Natural killer cell (primary cell): ENCODE data around the gene MAOA. TPM values are rescaled to one million over a fixed set of nuclear protein-coding genes. Genes with fewer than 3 reads are reported as not detected.
A peak's percentile ranks its signal among the peaks of the same experiment; 100 is the strongest.

Source experiments
- ATAC-seq, 3 donors: fragments of 150-1000 bp in 2 of 3; fragments of 200-7000 bp in 1 of 3; cut with Tn5 transposase; 1 replicate in 1 of 3; 2 replicates in 2 of 3; pipeline ENCODE4 v1.10.0; 2021; ENCODE audit warnings: mild to moderate bottlenecking in 2 of 3, moderate library complexity in 2 of 3
- DNase-seq, 2 donors: peaks; one replicate each; pipeline versions ENCODE4 v3.0.0 to v3.0.0-alpha.2; 2013 to 2021; ENCODE audit warnings: mixed read lengths in 1 of 2
- H3K27ac ChIP-seq: one replicate; pipeline ENCODE4 v1.5.1; 2013; ENCODE audit warnings: mild to moderate bottlenecking, low read length
- H3K27me3 ChIP-seq: one replicate; pipeline ENCODE4 v1.6.1; 2013; ENCODE audit warnings: low read length; ENCODE audit not compliant: control insufficient read depth, insufficient read depth
- H3K36me3 ChIP-seq: one replicate; pipeline ENCODE4 v1.6.1; 2013; ENCODE audit warnings: low read length; ENCODE audit not compliant: control insufficient read depth, insufficient read depth
- H3K4me1 ChIP-seq: one replicate; pipeline ENCODE4 v1.6.1; 2013; ENCODE audit warnings: low read length; ENCODE audit not compliant: control insufficient read depth, insufficient read depth
- H3K4me3 ChIP-seq: one replicate; pipeline ENCODE4 v1.5.1; 2013; ENCODE audit warnings: low read length
- H3K9me3 ChIP-seq: one replicate; pipeline ENCODE4 v1.6.1; 2013; ENCODE audit warnings: low read length; ENCODE audit not compliant: control insufficient read depth, insufficient read depth
- H3K27ac Mint-ChIP-seq, 2 donors: one replicate each; pipeline ENCODE4 v1.8.0; 2022; ENCODE audit warnings: mild to moderate bottlenecking in 2 of 2, mixed read lengths in 2 of 2, moderate library complexity in 1 of 2
- H3K27me3 Mint-ChIP-seq, 2 donors: one replicate each; pipeline ENCODE4 v1.8.0; 2022; ENCODE audit warnings: low read depth in 2 of 2, mixed read lengths in 2 of 2
- H3K36me3 Mint-ChIP-seq: one replicate; pipeline ENCODE4 v1.8.0; 2022; ENCODE audit warnings: mixed read lengths
- H3K4me1 Mint-ChIP-seq, 2 donors: one replicate each; pipeline ENCODE4 v1.8.0; 2022; ENCODE audit warnings: mixed read lengths in 2 of 2
- H3K4me3 Mint-ChIP-seq: one replicate; pipeline ENCODE4 v1.8.0; 2022; ENCODE audit warnings: mild to moderate bottlenecking, moderate library complexity, mixed read lengths
- H3K9me3 Mint-ChIP-seq, 2 donors: one replicate each; pipeline ENCODE4 v1.8.0; 2022; ENCODE audit warnings: mixed read lengths in 2 of 2
- WGBS: methylation state at CpG from one replicate; pipeline ENCODE4 v1.1.7; 2013; ENCODE audit warnings: missing lambda C conversion rate; ENCODE audit not compliant: insufficient coverage; 5-methylcytosine and 5-hydroxymethylcytosine counted together
- intact Hi-C: fragments of 100-400 bp; cut with micrococcal nuclease; formaldehyde crosslinking; loops from one replicate; pipeline ENCODE4 v1.14.2; 2022
- total RNA-seq, 4 donors: library from RNA; stranded (reverse); fragments of 120-200 nt in 1 of 4; gene quantifications; one replicate each; pipeline versions ENCODE4 v1.2.3 to v1.2.4, GENCODE V29; 2013 to 2022
- TF ChIP-seq, protein P1 (sequence below): fragments of 200-600 bp; IDR thresholded peaks from one replicate; pipeline ENCODE4 v1.8.0; 2022; ENCODE audit warnings: antibody characterized with exemption

Gene MAOA
- under 1 TPM in 1 of 3 donors, not detected in 2; 0.05 TPM for total RNA-seq
- 0.05 TPM for total RNA-seq (2013)

DNA sequence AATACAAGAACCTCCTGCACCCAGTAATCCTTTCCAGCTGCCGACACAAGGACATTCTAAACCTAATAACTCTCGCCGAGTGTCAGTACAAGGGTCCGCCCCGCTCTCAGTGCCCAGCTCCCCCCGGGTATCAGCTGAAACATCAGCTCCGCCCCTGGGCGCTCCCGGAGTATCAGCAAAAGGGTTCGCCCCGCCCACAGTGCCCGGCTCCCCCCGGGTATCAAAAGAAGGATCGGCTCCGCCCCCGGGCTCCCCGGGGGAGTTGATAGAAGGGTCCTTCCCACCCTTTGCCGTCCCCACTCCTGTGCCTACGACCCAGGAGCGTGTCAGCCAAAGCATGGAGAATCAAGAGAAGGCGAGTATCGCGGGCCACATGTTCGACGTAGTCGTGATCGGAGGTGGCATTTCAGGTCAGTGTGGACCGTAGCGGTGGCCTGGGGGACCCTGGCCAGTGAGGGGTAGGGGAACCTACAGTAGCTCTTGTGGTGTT, at the start of gene MAOA:
Gene MAOA (plus strand): TSS at position 295 of the 490 bp plus-strand sequence. CDS start 43 bp downstream, at position 338.
- Mint-ChIP-seq H3K4me3 (peak within 1 kb of the TSS; percentile 91), H3K36me3 (no peaks in the 10 kb centered on the region), H3K9me3 (no peaks in the 10 kb centered on the region), H3K4me1 (peaks cover 8 to 15% of the 10 kb centered on the region in 2 donors), H3K27ac (peak within 1 kb of the TSS in 1 of 2 donors; percentile 68), H3K27me3 (peaks cover 0 to 13% of the 10 kb centered on the region in 2 donors)
- intact Hi-C loops = no loop called here
- Histone ChIP-seq H3K36me3 (no peaks in the 10 kb centered on the region), H3K9me3 (no peaks in the 10 kb centered on the region), H3K27ac (no peak within 1 kb of the TSS), H3K27me3 (peaks cover 6% of the 10 kb centered on the region), H3K4me3 (peak within 1 kb of the TSS; percentile 60), H3K4me1 (peaks cover 15% of the 10 kb centered on the region)
- TF ChIP-seq, protein P1, sequence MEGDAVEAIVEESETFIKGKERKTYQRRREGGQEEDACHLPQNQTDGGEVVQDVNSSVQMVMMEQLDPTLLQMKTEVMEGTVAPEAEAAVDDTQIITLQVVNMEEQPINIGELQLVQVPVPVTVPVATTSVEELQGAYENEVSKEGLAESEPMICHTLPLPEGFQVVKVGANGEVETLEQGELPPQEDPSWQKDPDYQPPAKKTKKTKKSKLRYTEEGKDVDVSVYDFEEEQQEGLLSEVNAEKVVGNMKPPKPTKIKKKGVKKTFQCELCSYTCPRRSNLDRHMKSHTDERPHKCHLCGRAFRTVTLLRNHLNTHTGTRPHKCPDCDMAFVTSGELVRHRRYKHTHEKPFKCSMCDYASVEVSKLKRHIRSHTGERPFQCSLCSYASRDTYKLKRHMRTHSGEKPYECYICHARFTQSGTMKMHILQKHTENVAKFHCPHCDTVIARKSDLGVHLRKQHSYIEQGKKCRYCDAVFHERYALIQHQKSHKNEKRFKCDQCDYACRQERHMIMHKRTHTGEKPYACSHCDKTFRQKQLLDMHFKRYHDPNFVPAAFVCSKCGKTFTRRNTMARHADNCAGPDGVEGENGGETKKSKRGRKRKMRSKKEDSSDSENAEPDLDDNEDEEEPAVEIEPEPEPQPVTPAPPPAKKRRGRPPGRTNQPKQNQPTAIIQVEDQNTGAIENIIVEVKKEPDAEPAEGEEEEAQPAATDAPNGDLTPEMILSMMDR = no peak
- no peak for ATAC-seq
- WGBS = 4% methylated on average over 29 of the region's 29 CpGs
- DNase-seq = peak in 1 of 2 donors; percentile 49

DNA sequence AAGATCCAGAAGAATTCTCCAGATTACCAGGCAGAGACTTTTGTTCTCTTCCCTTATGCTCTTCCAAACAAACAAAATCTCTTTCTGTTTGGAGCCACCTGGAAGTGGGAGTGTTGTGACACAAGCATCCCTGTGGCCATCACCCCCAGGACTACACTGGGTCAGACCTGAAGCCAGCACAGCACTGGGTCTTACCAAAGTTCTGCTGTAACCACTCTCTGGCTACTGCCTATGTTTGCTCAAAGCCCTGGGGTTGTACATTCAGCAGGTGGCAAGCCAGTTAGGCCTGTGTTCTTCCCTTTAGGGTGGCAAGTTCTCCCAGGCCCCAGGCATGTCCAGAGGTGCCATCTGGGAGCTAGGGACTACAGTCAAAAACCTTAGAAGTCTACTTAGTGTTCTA, 43.7 kb upstream of the MAOA start:
- H3K4me3 Mint-ChIP-seq = no peak overlapping the region
- no peaks in the 10 kb centered on the region for H3K4me1 Mint-ChIP-seq
- no peak overlapping the region for H3K27ac Mint-ChIP-seq
- no peaks in the 10 kb centered on the region for H3K27me3 ChIP-seq
- ATAC-seq (no peak), DNase-seq (no peak)
- H3K9me3 ChIP-seq = no peaks in the 10 kb centered on the region
- H3K4me3 ChIP-seq = no peak overlapping the region
- no peaks in the 10 kb centered on the region for H3K9me3 Mint-ChIP-seq
- no peak overlapping the region for H3K27ac ChIP-seq
- H3K27me3 Mint-ChIP-seq = peaks cover 18 to 55% of the 10 kb centered on the region in 2 donors
- TF ChIP-seq, protein P1 = no peak
- no peaks in the 10 kb centered on the region for H3K36me3 Mint-ChIP-seq
- H3K36me3 ChIP-seq = no peaks in the 10 kb centered on the region
- no peaks in the 10 kb centered on the region for H3K4me1 ChIP-seq
- intact Hi-C loops = no loop called here

DNA sequence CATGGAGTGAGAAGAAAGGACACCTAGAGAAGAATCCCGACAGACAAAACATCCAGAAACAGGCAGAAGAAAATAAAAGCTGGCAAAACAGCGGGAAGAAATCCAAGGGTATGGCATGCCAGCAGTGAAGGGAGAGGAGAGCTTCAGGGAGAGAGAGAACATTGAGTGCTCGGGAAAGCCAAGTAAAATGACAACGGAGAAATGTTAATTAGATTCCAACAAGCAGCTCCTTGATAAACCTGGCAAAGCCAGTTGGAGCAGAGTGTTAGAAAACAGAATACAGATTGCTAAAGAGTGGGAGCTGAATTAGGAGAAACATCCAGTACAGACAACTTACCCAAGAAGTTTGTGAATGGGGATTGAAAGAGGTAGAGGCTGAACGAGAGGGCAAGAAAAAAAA, 40.4 kb upstream of the MAOA start:
- no peaks in the 10 kb centered on the region for H3K4me1 Mint-ChIP-seq
- no peak overlapping the region for H3K4me3 Mint-ChIP-seq
- Histone ChIP-seq H3K36me3 (no peaks in the 10 kb centered on the region), H3K27ac (no peak overlapping the region), H3K9me3 (no peaks in the 10 kb centered on the region), H3K27me3 (no peaks in the 10 kb centered on the region), H3K4me1 (no peaks in the 10 kb centered on the region), H3K4me3 (no peak overlapping the region)
- H3K9me3 Mint-ChIP-seq = no peaks in the 10 kb centered on the region
- H3K27ac Mint-ChIP-seq = no peak overlapping the region
- TF ChIP-seq, protein P1 = no peak
- no peaks in the 10 kb centered on the region for H3K36me3 Mint-ChIP-seq
- DNase-seq (no peak), ATAC-seq (no peak)
- WGBS = 85% methylated on average over 5 of the region's 5 CpGs
- H3K27me3 Mint-ChIP-seq = peaks cover 14 to 34% of the 10 kb centered on the region in 2 donors
- intact Hi-C loops = no loop called here
